Measurements from ENCODE around the gene ISL1. TPM values are rescaled to one million over a fixed set of nuclear protein-coding genes. Genes with fewer than 3 reads are reported as not detected.

ISL1 gene
- total and polyA plus RNA-seq, 2 of the 13 experiments (the other 11 are each of a cell fraction or from before 2014, with no cell fraction given): not detected

DNA sequence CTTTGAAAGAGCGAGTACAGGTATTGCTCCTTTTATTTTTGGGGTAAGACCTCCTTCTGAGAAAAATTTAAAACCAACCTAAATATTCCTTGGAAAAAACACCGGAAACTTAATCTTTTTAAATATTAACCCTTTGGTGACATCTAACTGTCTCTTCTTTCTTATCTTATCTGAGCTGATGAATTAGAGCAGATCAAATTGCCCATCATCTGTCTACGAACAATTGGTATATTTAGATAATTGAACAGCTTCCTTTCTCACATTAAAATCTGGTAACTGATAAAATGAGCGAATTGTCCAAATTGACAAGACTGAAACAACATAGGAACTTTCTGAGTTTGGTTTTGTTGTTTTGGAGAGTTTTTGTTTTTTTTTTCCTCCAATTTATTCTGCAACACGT, 2.0 kb downstream of the ISL1 start (continued):
- TF ChIP-seq RORA (CRISPR knock-in tag; IDR thresholded peaks at IDR 0.05): no peak
- TF ChIP-seq, protein P1, sequence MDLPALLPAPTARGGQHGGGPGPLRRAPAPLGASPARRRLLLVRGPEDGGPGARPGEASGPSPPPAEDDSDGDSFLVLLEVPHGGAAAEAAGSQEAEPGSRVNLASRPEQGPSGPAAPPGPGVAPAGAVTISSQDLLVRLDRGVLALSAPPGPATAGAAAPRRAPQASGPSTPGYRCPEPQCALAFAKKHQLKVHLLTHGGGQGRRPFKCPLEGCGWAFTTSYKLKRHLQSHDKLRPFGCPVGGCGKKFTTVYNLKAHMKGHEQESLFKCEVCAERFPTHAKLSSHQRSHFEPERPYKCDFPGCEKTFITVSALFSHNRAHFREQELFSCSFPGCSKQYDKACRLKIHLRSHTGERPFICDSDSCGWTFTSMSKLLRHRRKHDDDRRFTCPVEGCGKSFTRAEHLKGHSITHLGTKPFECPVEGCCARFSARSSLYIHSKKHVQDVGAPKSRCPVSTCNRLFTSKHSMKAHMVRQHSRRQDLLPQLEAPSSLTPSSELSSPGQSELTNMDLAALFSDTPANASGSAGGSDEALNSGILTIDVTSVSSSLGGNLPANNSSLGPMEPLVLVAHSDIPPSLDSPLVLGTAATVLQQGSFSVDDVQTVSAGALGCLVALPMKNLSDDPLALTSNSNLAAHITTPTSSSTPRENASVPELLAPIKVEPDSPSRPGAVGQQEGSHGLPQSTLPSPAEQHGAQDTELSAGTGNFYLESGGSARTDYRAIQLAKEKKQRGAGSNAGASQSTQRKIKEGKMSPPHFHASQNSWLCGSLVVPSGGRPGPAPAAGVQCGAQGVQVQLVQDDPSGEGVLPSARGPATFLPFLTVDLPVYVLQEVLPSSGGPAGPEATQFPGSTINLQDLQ (CRISPR knock-in tag; IDR thresholded peaks at IDR 0.05): no peak
- TF ChIP-seq, protein P2, sequence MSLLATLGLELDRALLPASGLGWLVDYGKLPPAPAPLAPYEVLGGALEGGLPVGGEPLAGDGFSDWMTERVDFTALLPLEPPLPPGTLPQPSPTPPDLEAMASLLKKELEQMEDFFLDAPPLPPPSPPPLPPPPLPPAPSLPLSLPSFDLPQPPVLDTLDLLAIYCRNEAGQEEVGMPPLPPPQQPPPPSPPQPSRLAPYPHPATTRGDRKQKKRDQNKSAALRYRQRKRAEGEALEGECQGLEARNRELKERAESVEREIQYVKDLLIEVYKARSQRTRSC (CRISPR knock-in tag; IDR thresholded peaks at IDR 0.05; ENCODE audit: low read depth): no peak
- TF ChIP-seq, protein P3, sequence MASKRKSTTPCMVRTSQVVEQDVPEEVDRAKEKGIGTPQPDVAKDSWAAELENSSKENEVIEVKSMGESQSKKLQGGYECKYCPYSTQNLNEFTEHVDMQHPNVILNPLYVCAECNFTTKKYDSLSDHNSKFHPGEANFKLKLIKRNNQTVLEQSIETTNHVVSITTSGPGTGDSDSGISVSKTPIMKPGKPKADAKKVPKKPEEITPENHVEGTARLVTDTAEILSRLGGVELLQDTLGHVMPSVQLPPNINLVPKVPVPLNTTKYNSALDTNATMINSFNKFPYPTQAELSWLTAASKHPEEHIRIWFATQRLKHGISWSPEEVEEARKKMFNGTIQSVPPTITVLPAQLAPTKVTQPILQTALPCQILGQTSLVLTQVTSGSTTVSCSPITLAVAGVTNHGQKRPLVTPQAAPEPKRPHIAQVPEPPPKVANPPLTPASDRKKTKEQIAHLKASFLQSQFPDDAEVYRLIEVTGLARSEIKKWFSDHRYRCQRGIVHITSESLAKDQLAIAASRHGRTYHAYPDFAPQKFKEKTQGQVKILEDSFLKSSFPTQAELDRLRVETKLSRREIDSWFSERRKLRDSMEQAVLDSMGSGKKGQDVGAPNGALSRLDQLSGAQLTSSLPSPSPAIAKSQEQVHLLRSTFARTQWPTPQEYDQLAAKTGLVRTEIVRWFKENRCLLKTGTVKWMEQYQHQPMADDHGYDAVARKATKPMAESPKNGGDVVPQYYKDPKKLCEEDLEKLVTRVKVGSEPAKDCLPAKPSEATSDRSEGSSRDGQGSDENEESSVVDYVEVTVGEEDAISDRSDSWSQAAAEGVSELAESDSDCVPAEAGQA (IDR thresholded peaks at IDR 0.05; ENCODE audit: low read depth): no peak
- TF ChIP-seq, protein P3 (CRISPR knock-in tag; IDR thresholded peaks at IDR 0.05; ENCODE audit: borderline replicate concordance): no peak
- no peak for TF ChIP-seq SOX6 (IDR thresholded peaks at IDR 0.05)
- TF ChIP-seq SOX6 (CRISPR knock-in tag; IDR thresholded peaks at IDR 0.05): no peak
- TF ChIP-seq YEATS4 (CRISPR knock-in tag; IDR thresholded peaks at IDR 0.05; ENCODE audit: borderline replicate concordance): no peak
